ENCODE data around the gene RHOBTB3. TPM values are rescaled to one million over a fixed set of nuclear protein-coding genes. Genes with fewer than 3 reads are reported as not detected.

Gene RHOBTB3
- total and polyA plus RNA-seq, 2 donors (not counting 3 experiments of a cell fraction or from before 2014, with no cell fraction given), result 44.1 to 52.1 TPM

GRCh38 chr5:95825495-95825894 is 94.4 kb downstream of the RHOBTB3 start:
- no peaks in the 10 kb centered on the region for H4K20me1 ChIP-seq (replicated peaks; ENCODE audit: control insufficient read depth, extremely low read depth, insufficient read depth, low read length)
- CTCF ChIA-PET, result interaction anchor here (1.1 to 5.1 kb wide), 2 partner anchors 9 to 44 kb away, joined by 3 to 55 read pairs; no protein-coding TSS in a partner anchor
- H3K9ac ChIP-seq (replicated peaks; ENCODE audit: extremely low read depth, insufficient read depth, low read length), result no peak overlapping the region
- TF ChIP-seq MYC (IDR thresholded peaks at IDR 0.05; ENCODE audit: low read depth, low read length) (no peak), MAX (IDR thresholded peaks at IDR 0.05; ENCODE audit: insufficient read depth, insufficient read length) (no peak), GATA2 (IDR thresholded peaks at IDR 0.05; ENCODE audit: insufficient read depth, insufficient read length, low read depth, low read length) (no peak), FOS (IDR thresholded peaks at IDR 0.05; ENCODE audit: borderline replicate concordance, insufficient read depth, low read length) (no peak), CTCF (IDR thresholded peaks at IDR 0.05; ENCODE audit: extremely low read depth in 1 of 2, insufficient read depth in 1 of 2, low read depth in 1 of 2, low read length in 2 of 2) (no peak)
- DNase-seq (ENCODE audit: low read depth, low spot score) (no peak), FAIRE-seq (no peak)
- H3K36me3 ChIP-seq (ENCODE audit: control insufficient read depth in 2 of 2, extremely low read depth in 1 of 2, insufficient read depth in 2 of 2, low read length in 2 of 2), result no peaks in the 10 kb centered on the region
- no peaks in the 10 kb centered on the region for H3K9me1 ChIP-seq (replicated peaks; ENCODE audit: control insufficient read depth, extremely low read depth, insufficient read depth, low read length)
- H3K27ac ChIP-seq (ENCODE audit: insufficient read depth, low read depth, low read length), result no peak overlapping the region
- H3K27me3 ChIP-seq (ENCODE audit: control insufficient read depth in 2 of 2, insufficient read depth in 2 of 2, low read length in 2 of 2), result peaks cover 0 to 6% of the 10 kb centered on the region in 2 experiments
- H3K4me1 ChIP-seq (ENCODE audit: control insufficient read depth, extremely low read depth, insufficient read depth, low read length), result peaks cover 26% of the 10 kb centered on the region
- H2AFZ ChIP-seq (ENCODE audit: low read depth, low read length), result no peak overlapping the region
- no TSS peak for BruUV-seq (replicated peaks)
- dilution Hi-C loops (cut with MboI; ENCODE audit: extremely low pct_ligation_motif_present, low sequenced_read_pairs), result loop anchor here (25.0 kb wide), 1 partner anchor 188 kb away; the partner anchor contains the start of gene RFESD
- no peaks in the 10 kb centered on the region for H3K79me2 ChIP-seq (ENCODE audit: control insufficient read depth, insufficient read depth, low read length)
- H3K4me2 ChIP-seq (ENCODE audit: insufficient read depth, low read length), result no peak overlapping the region
- intact Hi-C loops (cut with micrococcal nuclease), result no loop called here
- POLR2A ChIA-PET, result no interaction called here
- no peak overlapping the region for H3K4me3 ChIP-seq (replicated peaks in 1 of 3; ENCODE audit: insufficient read depth in 1 of 3, low read depth in 1 of 3, low read length in 3 of 3)
- no peaks in the 10 kb centered on the region for H3K9me3 ChIP-seq (replicated peaks; ENCODE audit: control insufficient read depth, insufficient read depth, low read length)

Measured in endothelial cell of umbilical vein (primary cell).